Astrocyte (in vitro differentiated cells and primary cell): ENCODE data around the gene SMIM9. TPM values are rescaled to one million over a fixed set of nuclear protein-coding genes. Genes with fewer than 3 reads are reported as not detected.

Experiments used
- DNase-seq: peaks from one replicate; pipeline ENCODE4 v3.0.0-alpha.2; 2010; ENCODE audit warnings: low read depth
- FAIRE-seq: peaks from 2 replicates; lab custom pipeline; 2011; peaks lifted over from hg19 to GRCh38; lab: Jason Lieb, UNC
- H2AFZ ChIP-seq: 2 replicates; pipeline ENCODE4 v1.6.0; 2012; ENCODE audit warnings: low read depth, low read length, inconsistent platforms
- H3K27ac ChIP-seq: 2 replicates; pipeline ENCODE4 v1.5.1; 2011; ENCODE audit warnings: low read depth, low read length, inconsistent platforms
- H3K27me3 ChIP-seq: 2 replicates; pipeline ENCODE4 v1.6.0; 2011; ENCODE audit warnings: low read length, inconsistent platforms; ENCODE audit not compliant: insufficient read depth
- H3K36me3 ChIP-seq: 2 replicates; pipeline ENCODE4 v1.5.1; 2011; ENCODE audit warnings: low read length, inconsistent platforms; ENCODE audit not compliant: insufficient read depth
- H3K4me1 ChIP-seq: 2 replicates; pipeline ENCODE4 v1.5.1; 2011; ENCODE audit warnings: low read length, inconsistent platforms; ENCODE audit not compliant: insufficient read depth
- H3K4me2 ChIP-seq: 2 replicates; pipeline ENCODE4 v1.6.0; 2012; ENCODE audit warnings: low read length, inconsistent platforms
- H3K4me3 ChIP-seq: 2 replicates; pipeline ENCODE4 v1.5.1; 2011; ENCODE audit warnings: low read depth, mild to moderate bottlenecking, low read length, inconsistent platforms; ENCODE audit not compliant: insufficient read depth
- H3K79me2 ChIP-seq: 2 replicates; pipeline ENCODE4 v1.6.0; 2012; ENCODE audit warnings: mild to moderate bottlenecking, low read length, inconsistent platforms; ENCODE audit not compliant: insufficient read depth
- H3K9ac ChIP-seq: 2 replicates; pipeline ENCODE4 v1.6.0; 2012; ENCODE audit warnings: mild to moderate bottlenecking, low read length, inconsistent platforms
- H3K9me3 ChIP-seq: 2 replicates; pipeline ENCODE4 v1.5.1; 2012; ENCODE audit warnings: low read depth, mild to moderate bottlenecking, low read length, inconsistent platforms; ENCODE audit not compliant: insufficient read depth
- H4K20me1 ChIP-seq: 2 replicates; pipeline ENCODE4 v1.6.0; 2012; ENCODE audit warnings: low read length, inconsistent platforms; ENCODE audit not compliant: insufficient read depth
- H3K27ac Mint-ChIP-seq: one replicate; pipeline ENCODE4 v1.8.0; 2021; ENCODE audit warnings: mild to moderate bottlenecking, mixed read lengths; ENCODE audit not compliant: unreplicated experiment
- H3K27me3 Mint-ChIP-seq: one replicate; pipeline ENCODE4 v1.8.0; 2021; ENCODE audit warnings: low read depth, mixed read lengths; ENCODE audit not compliant: unreplicated experiment
- H3K36me3 Mint-ChIP-seq: one replicate; pipeline ENCODE4 v1.8.0; 2021; ENCODE audit warnings: low read depth, mixed read lengths; ENCODE audit not compliant: unreplicated experiment
- H3K4me1 Mint-ChIP-seq: one replicate; pipeline ENCODE4 v1.8.0; 2021; ENCODE audit warnings: low read depth, mixed read lengths; ENCODE audit not compliant: unreplicated experiment
- H3K4me3 Mint-ChIP-seq: one replicate; pipeline ENCODE4 v1.8.0; 2021; ENCODE audit warnings: mild to moderate bottlenecking, moderate library complexity, mixed read lengths; ENCODE audit not compliant: unreplicated experiment
- H3K9me3 Mint-ChIP-seq: one replicate; pipeline ENCODE4 v1.8.0; 2021; ENCODE audit warnings: mild to moderate bottlenecking, mixed read lengths; ENCODE audit not compliant: unreplicated experiment
- EZH2 ChIP-seq: IDR thresholded peaks from 2 replicates; pipeline ENCODE4 v1.6.1; 2012; ENCODE audit warnings: mild to moderate bottlenecking, low read length, inconsistent platforms; ENCODE audit not compliant: insufficient read depth
- total RNA-seq: library from RNA; stranded (reverse); gene quantifications from 2 replicates; pipeline ENCODE4 v1.2.1, GENCODE V29; 2021
- TF ChIP-seq, protein P1 (sequence below): IDR thresholded peaks from 2 replicates; pipeline ENCODE4 v1.5.1; 2011; ENCODE audit warnings: low read depth, mild to moderate bottlenecking, inconsistent platforms, low read length, moderate library complexity; ENCODE audit not compliant: insufficient read depth

SMIM9 gene
- total RNA-seq, 1 donor from 2014 or later, result not detected

DNA sequence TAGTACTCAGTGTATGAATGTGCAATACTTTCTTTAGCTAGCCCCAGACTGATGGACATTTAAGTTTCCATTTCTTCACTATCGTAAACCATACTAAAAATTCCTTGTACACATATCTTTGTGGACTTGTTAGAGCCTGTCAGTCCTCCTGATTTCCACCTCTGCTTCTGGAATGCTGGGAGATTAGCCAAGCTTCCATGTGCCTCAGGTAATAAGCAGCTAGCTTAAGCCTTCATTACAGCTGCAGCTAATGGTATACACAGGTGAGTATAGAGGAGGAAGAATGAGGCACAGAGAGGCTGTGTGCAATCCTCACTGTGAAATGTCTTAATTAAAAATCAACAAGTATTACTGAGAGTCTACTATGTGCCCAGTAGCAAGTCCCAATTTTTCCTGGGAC is 9.8 kb downstream of the SMIM9 start:
- no peaks in the 10 kb centered on the region for H3K36me3 ChIP-seq
- no peak overlapping the region for H3K4me2 ChIP-seq
- H3K27me3 ChIP-seq, result no peaks in the 10 kb centered on the region
- Mint-ChIP-seq H3K9me3 (no peaks in the 10 kb centered on the region), H3K27me3 (no peaks in the 10 kb centered on the region), H3K27ac (no peak overlapping the region), H3K36me3 (no peaks in the 10 kb centered on the region), H3K4me3 (no peak overlapping the region), H3K4me1 (no peaks in the 10 kb centered on the region)
- peak; percentile 20 for FAIRE-seq
- H3K79me2 ChIP-seq, result no peaks in the 10 kb centered on the region
- TF ChIP-seq EZH2, result no peak
- TF ChIP-seq, protein P1, sequence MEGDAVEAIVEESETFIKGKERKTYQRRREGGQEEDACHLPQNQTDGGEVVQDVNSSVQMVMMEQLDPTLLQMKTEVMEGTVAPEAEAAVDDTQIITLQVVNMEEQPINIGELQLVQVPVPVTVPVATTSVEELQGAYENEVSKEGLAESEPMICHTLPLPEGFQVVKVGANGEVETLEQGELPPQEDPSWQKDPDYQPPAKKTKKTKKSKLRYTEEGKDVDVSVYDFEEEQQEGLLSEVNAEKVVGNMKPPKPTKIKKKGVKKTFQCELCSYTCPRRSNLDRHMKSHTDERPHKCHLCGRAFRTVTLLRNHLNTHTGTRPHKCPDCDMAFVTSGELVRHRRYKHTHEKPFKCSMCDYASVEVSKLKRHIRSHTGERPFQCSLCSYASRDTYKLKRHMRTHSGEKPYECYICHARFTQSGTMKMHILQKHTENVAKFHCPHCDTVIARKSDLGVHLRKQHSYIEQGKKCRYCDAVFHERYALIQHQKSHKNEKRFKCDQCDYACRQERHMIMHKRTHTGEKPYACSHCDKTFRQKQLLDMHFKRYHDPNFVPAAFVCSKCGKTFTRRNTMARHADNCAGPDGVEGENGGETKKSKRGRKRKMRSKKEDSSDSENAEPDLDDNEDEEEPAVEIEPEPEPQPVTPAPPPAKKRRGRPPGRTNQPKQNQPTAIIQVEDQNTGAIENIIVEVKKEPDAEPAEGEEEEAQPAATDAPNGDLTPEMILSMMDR, result no peak
- no peak overlapping the region for H3K9ac ChIP-seq
- DNase-seq, result no peak
- no peaks in the 10 kb centered on the region for H3K9me3 ChIP-seq
- H4K20me1 ChIP-seq, result no peaks in the 10 kb centered on the region
- H2AFZ ChIP-seq, result no peak overlapping the region
- no peaks in the 10 kb centered on the region for H3K4me1 ChIP-seq
- no peak overlapping the region for H3K4me3 ChIP-seq
- no peak overlapping the region for H3K27ac ChIP-seq

DNA sequence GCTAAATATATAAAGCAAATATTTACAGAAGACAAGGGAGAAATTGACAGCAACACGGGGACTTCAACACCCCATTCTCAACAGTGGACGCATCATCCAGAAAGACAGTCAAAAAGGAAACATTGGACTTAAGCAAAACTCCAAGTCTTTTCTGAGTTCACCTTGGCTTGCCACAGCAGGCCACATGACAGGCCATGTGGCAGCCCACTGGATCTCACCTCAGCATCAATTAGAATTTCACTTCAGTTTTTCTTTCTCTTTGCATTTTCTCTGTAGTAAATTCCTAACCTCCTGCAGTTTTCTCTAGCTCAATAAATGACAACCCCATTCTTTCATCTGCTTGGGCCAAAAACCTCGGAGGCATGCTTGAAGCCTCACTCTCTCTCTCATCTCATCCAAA is 12.4 kb downstream of the SMIM9 start:
- no peaks in the 10 kb centered on the region for H3K4me1 Mint-ChIP-seq
- H2AFZ ChIP-seq, result no peak overlapping the region
- H3K27me3 ChIP-seq, result no peaks in the 10 kb centered on the region
- no peaks in the 10 kb centered on the region for H3K9me3 Mint-ChIP-seq
- H3K4me1 ChIP-seq, result no peaks in the 10 kb centered on the region
- H3K36me3 ChIP-seq, result no peaks in the 10 kb centered on the region
- no peaks in the 10 kb centered on the region for H3K79me2 ChIP-seq
- no peaks in the 10 kb centered on the region for H3K9me3 ChIP-seq
- H3K4me2 ChIP-seq, result no peak overlapping the region
- H3K27ac Mint-ChIP-seq, result no peak overlapping the region
- H3K36me3 Mint-ChIP-seq, result no peaks in the 10 kb centered on the region
- no peak overlapping the region for H3K4me3 Mint-ChIP-seq
- no peaks in the 10 kb centered on the region for H3K27me3 Mint-ChIP-seq
- no peak for DNase-seq
- H4K20me1 ChIP-seq, result no peaks in the 10 kb centered on the region
- no peak overlapping the region for H3K9ac ChIP-seq
- H3K4me3 ChIP-seq, result no peak overlapping the region
- no peak overlapping the region for H3K27ac ChIP-seq
- TF ChIP-seq, protein P1, result no peak
- TF ChIP-seq EZH2, result no peak
- no peak for FAIRE-seq

DNA sequence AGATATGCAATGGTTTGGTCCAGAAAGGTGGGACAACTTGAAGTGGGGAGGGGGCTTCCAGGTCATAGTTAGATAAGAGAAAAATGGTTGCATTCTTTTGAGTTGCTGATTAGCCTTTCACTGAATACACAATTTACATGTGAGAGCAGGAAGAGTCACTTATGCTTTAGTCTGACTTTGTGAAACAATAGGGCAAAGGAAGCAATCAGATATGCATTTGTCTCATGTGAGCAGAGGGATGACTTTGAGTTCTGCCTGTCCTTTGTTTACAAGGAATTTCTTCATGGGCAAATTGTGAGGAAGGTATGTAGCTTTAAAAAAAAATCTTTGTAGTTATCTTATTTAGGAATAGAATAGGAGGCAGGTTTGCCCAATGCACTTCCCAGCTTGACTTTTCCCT is 12.9 kb downstream of the SMIM9 start:
- Histone ChIP-seq H3K79me2 (no peaks in the 10 kb centered on the region), H3K27me3 (no peaks in the 10 kb centered on the region), H3K9ac (no peak overlapping the region), H3K36me3 (no peaks in the 10 kb centered on the region), H3K4me1 (no peaks in the 10 kb centered on the region), H3K9me3 (no peaks in the 10 kb centered on the region), H2AFZ (no peak overlapping the region), H4K20me1 (no peaks in the 10 kb centered on the region), H3K27ac (no peak overlapping the region), H3K4me2 (no peak overlapping the region), H3K4me3 (no peak overlapping the region)
- H3K27ac Mint-ChIP-seq, result no peak overlapping the region
- no peaks in the 10 kb centered on the region for H3K9me3 Mint-ChIP-seq
- FAIRE-seq, result no peak
- H3K36me3 Mint-ChIP-seq, result no peaks in the 10 kb centered on the region
- DNase-seq, result no peak
- H3K27me3 Mint-ChIP-seq, result no peaks in the 10 kb centered on the region
- TF ChIP-seq, protein P1, result no peak
- no peak for TF ChIP-seq EZH2
- H3K4me3 Mint-ChIP-seq, result no peak overlapping the region
- H3K4me1 Mint-ChIP-seq, result no peaks in the 10 kb centered on the region
